Middle frontal gyrus (tissue), 1 donor: ENCODE results near the gene MRPL16.
"Not testable (repeated sequence)": the region's sequence is repeated elsewhere in the genome, so short reads cannot be mapped to it uniquely, and the experiment has no call there.

Experiments used
- DNase-seq: peaks from one replicate; pipeline ENCODE4 v3.0.0-alpha.2; 2015; ENCODE audit warnings: low spot score; ENCODE audit errors: extremely low spot score

Gene MRPL16

DNA sequence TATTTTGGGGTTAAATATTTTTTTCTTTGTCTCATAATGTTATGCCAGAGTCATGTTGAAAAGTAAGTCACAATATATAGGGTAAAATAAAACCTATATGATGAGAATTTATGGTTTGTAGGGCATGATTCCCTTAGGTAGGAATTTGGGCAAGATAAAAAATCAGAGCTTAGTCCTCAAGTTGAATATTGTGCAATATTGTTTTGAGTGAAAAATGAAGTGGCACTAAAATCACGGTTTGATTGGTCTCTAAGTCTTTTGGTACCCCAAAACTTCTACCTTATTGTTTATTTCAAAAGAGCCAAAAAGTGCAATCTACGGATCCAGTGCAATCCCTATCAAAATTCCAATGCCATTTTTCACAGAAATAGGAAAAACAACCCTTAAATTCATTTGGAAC, 1.6 kb upstream of the MRPL16 start:
- DNase-seq = no peak

DNA sequence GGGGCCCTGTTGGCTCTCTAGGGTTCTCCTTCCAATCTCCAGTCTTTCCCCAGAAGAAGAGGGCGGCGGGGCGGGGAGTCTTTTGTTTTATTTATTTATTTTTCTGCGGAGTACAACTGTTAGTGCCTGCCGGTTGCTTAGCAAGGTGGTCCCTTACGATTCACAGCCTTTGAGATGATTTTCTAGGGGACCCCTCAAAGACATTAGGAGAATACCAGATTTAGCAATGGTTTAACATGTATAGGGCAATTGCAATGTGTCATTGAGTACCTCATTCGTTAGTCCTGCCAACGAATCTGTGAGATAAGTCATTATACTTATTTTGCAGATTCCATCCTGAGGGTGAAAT, 307 bp upstream of the MRPL16 start:
- DNase-seq = no peak

DNA sequence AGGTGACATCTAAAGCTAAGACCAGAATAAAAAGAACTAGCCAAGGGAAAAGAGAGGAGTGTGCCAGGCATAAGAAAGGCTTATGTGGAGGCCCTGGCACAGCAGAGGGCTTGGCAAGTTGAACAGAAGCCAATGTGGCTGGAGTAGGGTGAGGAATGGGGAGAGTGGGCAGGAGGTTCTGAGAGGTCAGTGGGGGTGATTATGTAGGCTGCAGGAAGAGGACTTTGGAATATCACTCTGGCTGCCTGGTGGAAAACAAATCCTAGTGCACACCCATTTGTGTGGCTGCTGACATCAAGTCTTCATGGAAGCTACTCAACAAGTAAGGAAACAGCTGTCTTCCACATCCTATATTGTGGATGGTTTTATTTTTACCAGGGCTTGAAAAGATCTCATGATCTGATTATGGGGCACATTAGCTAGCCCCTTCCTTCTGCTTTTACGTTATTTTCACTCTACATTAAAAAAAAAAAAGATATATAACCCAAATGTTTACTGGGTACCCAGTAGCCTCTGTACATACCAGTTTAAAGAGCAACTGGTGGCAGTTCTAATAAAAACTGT, 3.4 kb downstream of the MRPL16 start:
- DNase-seq = no peak

DNA sequence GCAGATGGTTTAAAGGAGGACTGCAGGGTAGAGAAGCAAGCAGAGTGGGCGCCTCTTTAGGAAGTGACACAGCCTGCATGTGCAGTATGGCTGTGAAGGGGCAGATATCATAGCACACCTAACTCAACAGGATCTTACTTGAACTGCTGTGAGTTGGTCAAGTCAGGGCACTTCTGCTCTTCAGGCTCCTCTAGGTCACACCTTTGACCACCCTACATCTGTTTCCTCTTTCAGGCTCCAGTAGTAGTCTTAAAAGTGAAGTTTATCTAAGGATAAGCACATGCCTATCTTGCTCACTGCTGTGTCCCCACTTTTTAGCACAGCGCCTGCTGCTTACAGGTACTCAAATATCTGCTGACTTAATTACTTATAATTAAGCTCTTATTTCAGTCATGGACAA, 6.5 kb downstream of the MRPL16 start:
- DNase-seq = no peak

DNA sequence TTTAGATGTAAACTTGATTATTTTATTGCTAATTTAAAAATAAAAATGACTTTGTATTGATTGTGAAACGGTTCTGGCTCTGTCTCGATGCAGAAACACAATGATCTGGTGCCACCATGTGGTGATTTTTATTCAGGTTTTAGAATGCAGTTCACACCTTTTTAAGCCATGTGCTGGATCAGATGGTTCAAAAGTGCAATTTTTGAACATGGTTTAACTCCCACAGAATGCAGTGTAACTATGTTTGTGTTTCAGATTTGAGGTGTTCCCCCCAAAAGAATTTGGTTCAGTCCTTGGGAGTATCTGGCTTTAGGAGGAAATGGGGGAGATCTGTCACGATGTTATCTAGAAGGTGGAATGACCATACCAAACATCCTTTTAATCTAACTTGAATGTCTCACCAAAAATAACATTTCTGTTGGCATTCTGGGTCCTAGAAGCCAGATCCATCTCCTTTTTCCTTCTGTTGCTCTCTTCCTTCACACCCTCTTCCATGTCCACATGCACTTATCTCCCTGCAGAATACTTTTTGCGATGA, 7.9 kb downstream of the MRPL16 start:
- peak; percentile 67 for DNase-seq

DNA sequence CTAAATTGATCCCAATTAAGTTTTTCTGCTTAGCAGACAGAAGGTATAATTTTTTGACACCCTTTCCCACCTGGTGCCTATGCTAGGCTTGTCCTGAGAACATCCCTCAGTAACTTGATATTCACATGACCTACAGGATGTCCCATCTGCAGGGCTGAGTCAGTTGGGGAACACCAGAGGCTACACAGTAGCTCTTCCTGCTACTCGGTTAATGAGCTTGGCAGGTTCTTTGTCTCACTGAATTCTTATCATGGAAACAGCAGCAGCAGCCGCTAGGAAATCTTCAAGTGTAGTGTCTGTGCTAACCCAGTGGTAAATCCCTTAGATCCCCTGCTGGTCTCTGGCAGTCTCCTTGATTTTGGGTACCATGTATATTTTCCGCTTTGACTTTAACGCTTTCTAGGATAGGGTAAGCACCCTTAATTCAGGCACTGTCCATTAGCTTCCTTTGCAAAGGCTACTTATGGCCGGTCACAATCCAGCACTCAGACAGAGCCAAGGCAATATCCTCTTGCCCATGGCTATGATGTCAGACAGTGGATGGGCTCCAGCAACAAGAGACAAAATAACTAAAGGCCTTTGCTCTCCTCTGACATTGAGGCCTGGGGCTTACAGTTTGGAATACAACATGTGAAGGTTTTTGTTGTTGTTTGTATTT, 8.5 kb downstream of the MRPL16 start:
- DNase-seq = no peak

DNA sequence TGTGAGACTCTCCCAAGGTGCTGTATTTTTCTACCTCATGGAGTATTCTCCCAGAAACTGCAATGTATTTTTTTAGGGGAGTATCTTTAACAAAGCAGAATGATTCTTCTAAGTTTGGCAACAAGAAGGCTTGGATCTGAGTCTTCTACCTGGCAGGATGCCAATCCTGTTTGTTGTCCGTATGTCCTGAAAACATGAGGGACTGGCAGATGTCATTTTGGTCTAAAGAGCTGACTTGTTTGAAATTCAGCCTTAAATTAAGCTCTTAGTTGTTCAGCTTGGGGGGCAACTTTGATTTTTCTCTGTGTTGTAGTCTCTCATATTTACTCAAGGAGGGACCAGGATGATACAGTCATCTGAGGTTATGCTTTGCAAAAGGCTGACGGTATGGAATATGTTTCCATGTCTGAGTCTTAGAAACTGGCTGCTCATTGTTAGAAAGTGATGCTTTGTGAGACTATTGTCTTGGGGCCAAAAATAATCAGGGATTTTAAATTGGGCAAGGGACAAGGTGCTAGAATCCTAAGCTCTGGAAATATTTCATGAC, 9.3 kb downstream of the MRPL16 start:
- no peak for DNase-seq

DNA sequence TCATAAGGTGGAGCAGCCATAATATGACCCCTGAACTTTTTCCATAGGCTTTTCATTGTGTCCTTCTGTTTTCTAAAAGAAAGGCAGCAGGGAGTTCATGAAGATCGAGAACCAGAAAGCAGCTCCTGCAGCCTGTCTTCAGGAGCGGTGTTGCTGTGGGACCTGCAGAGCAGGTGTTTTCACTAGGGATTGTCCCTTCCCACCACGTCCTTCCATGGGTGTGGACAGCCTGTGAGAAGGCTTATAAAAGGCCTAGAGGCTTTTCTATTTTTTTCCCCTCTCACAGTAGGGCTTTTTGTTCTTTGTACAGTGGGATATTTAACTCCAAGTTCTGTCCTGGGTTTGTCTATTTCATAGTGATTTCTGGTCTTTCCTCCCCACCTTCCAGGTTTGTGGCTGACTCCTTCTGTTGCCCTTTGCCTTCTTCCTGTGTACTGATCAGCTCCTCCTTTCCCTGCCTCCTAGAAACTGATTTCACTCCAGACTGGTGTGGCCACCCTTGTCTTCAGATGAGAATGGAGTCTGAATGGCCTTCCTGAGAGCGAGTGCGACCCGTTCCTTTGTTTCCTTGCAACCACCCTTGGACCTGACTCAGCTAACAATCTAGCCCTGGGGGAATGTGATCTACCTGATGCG, 10.1 kb downstream of the MRPL16 start:
- no peak for DNase-seq

DNA sequence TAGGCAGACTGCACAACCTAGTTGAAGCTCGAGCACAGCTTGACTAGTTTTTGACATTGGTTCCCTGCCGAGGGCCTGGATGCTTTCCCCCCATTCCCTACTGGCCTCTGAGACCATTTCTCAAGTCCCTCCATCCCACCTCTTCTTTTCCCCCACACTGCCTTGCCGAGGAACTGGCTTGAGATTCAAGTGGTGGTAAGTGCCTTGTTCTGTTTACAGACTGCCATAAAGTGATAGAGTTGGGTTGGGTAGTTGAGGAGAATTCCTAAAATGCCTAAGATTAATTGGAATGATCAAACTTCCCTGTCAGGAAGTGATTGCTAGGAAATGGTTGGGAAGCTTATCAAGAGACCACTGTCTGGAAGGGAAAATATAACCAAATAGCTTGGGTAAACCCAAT, 16.2 kb downstream of the MRPL16 start:
- no peak for DNase-seq

DNA sequence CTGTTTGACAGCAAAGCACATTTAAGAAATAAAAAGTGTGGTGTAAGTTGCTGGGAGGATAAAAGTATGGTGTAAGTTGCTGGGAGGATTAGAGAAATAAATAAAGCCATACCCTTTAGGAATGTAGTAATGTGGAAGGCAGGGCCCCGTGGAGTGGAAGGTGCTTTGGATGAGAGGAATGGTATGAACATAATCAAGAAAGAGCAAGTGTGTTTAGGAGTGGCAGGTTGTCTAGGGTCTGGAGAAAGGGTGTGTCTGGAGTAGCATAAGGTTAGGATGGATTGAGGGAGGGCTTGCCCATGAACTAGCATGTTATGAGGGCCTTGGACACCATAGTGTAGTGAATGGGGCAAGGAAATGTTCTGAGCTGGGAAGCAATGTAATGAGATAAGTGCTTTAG, 18.1 kb downstream of the MRPL16 start:
- DNase-seq = no peak

DNA sequence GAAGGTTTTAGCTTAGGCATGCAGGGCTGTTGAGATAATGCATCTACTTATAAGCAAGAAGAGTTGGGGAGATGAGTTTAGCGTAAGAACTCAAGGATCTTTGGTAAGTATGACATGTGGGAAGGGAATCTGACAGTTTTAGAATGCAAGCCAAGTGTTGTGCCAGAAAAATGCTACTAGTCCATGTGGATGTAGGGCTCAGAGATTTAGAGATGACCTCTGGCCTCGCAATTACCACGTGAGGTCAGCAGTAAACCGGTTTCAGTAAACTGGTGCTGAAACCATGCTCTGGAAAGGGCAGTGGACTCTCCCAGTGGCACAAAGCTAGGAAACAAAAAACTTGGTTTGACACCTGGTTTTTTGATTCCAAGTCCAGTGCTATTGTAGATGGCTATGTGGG, 18.9 kb downstream of the MRPL16 start:
- no peak for DNase-seq

DNA sequence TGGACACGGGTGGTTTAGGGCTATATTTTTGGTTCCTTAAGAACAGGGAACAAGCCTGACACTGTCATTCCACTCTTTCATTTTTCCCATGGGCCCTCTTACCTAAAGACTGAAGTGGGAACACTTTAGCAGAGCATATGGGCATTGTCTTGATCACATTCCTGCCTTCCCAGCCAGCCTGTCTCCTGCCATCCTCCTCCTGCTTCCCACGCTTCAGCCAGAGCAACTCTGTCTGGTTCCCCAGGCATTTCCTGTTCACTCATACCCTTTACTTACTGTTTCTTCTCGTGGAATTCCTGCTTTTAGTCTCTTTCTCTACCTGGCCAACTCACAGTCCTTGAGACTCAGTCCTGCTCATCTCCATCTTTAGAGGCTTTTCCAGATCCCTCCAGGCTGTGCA, 22.8 kb downstream of the MRPL16 start:
- no peak for DNase-seq

DNA sequence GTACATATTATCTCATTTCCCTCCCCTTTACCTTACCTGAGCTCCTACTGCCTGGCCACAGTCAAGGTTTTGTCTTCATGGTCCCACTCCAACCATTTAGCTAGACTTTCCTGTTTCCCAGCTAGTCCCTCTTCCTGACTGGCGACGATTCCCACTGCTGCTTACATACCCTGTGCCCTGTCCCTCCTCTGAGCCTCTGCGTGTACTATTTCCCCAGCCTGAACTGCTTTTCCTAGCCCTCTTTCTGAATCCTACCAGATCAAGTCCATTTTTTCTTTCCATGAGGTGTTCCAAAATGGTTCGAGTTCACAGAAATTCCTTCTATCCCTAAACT, 23.4 kb downstream of the MRPL16 start:
- no peak for DNase-seq

DNA sequence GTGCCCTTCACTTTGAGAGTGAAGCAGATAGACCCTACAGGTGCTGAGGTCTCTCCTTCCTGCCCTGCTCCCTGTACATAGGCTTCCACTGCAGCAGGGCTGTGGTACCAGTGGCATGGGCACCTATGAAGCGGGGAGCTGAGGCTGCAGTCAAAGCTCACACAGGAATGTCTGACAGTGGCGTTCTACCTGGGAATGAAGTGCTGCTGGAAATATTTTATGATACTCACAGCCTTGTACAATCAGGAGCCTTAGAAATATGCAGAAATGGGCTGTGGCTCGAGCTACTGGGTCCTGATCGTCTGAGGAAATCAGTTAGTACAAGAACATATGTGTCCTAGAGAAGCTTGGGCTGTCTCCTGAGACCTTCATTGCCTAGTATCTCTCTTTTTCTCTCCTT, 24.8 kb downstream of the MRPL16 start:
- no peak for DNase-seq

DNA sequence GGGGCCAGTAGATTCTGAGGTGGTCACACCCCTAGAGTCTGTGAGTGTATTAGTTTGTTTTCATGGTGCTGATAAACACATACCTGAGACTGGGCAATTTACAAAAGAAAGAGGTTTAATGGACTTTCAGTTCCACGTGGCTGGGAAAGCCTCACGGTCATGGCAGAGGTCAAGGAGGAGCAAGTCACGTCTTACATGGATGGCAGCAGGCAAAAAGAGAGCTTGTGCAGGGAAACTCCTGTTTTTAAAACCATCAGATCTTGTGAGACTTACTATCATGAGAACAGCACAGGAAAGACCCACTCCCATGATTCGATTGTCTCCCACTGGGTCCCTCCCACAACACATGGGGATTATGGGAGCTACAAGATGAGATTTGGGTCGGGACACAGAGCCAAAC, 26.1 kb downstream of the MRPL16 start:
- not testable (repeated sequence) for DNase-seq

DNA sequence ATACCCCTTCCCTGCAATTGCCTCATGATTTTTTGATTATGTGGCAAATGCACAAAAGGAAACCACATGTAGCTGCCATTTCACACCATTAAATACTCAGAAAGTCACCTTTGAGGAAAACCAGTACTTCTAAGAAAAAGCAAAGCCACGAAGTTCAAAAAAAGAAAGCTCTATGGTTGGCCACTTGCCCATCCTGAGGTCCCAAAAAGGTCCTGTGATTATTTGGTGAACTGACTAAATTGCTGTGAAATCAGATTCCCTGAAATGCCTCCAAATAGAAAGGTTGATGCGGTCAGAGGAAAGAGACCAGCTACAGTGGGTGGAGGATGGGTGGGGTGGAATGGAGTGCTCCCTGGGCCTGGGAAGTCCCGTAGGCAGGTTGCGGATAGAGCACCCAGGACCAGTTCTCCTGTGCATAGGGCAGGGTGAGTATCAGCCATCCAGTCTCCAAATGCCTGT, 26.9 kb downstream of the MRPL16 start:
- no peak for DNase-seq

DNA sequence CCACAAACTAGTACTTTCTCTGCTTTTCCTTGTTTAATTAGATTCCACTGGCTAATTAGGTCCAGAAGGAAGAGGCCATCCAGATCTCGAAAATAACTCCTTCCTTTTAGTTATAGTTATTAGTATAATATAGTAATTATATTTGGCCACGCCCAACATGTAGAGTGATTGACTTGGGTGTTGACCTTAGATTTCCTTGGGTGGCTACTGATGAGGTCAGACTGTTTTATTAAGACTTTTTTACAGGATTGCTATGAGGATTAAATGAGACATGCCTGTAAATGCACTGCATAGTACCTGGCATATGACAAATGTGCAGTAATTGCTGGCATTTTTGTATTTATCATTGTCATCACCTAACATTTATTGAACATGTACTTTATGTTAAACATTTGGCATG, 28.5 kb downstream of the MRPL16 start:
- DNase-seq = no peak

DNA sequence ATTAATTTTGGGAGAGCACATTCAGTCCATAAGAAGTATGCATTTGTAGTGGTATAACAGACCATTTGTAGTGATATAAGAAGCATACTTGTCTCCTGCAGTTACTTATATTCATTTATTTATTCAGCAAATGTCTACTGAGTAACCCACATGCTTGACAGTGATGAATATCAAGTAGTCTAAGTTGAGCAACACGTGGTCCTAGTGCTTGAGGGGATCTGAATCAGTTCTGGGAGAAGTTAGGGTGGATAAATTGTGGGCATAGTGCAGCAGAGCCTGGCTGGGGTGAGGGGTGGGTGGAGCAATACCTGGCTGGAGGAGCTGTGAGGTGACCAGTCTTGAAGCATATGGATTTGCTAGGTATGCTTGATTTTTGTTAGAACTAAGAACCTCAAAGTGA, 31.1 kb downstream of the MRPL16 start:
- DNase-seq = no peak

DNA sequence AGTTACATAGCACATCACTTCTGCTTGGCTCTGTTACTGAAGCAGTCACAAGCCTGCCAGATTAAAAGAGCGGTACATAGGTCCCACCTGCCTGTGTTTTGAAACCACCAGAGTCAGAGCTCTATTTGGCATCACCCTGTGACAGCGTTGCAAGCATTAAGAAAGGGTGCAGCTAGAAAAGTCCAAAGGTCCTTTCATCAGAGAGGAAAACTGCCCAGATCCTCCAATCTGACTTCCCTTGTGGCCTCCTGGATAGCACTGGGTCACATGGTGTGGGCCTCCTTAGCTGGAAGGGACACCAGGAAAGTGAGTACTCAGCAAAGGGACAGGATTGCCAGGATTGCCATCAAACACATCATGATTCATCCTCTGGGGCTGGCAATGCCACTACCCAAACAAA, 32.5 kb downstream of the MRPL16 start:
- no peak for DNase-seq

DNA sequence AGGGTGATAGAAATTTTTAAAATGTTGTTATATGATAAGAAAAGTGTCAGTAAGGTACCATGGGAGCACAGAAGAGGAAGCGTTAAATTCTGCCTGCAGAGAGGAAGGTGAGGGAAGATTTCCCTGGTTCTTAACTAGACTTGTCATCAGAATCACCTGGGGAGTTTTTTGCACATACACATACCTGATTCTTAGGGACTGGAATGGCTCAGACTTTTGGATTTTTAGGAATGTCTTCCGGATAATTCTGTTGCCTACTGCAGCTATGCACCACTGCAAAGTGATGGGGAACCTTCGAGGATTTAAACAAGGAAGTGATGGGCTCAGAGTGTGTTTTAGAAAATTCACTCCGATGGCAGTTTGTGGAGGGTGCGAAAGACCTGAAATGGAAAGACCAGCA, 33.5 kb downstream of the MRPL16 start:
- DNase-seq = no peak

DNA sequence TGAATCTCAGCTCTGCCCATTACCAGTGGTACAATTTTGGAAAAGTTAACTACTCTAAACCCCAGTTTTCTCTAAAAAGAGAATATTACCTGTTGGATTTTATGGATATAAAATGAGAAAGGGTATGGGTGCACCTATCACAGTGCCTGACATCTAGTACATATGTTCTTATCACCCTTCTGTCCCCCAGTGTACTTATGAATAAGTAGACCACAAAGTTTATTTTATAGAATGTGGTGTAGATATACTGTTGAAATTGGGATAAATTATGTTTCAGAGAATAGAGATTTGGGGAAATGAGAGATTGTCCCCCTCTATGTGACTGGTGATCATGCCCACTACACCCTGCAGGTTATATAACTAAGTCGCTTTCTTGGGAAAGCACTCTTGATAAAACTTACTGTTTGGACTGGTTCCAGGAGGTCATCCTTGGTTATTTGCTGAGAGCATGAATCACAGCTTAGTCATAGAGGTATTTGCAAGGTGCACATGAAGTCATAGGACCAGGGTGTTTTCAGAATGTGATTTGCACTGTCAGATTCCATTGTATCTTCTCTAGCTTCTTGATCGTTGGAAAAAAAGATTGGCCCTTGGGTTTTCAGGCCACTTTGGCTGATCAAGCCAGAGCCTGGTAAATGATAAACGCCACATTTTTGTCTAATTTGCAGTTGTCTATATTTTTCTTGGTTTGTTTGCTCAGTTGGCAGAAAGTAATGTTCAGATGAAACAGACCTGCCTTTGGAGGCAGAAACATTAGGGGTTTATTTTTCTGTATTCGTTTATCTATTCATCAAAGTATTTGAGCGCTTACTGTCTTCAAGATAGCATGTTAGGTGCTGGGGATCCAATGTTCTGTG, 34.1 kb downstream of the MRPL16 start:
- DNase-seq = no peak

DNA sequence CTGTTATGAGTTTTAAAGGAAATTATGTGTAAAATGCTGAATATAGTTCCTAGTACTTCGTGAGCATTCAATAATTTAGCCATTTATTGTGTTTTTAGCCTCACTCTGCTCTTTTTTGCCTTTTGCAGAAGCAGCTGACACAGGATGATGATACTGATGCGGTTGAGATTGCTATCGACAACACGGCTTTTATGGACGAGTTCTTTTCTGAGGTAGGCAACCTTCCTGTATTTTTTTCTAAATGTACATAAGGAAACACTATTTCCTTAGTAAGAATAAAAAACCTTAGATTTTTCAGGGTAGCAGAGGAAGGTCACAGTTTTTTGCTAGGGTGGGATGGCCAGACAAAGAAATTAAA, 37.5 kb downstream of the MRPL16 start:
- DNase-seq = no peak
